SK-N-MC (cell line): ENCODE data around the gene UPF1.

Experiments used
- DNase-seq: peaks from one replicate; pipeline ENCODE4 v3.0.0-alpha.2; 2011; ENCODE audit warnings: low read depth, low spot score
- H3K27ac ChIP-seq: fragments of 200-600 bp; sonication (generic); 2 replicates; pipeline ENCODE4 v1.5.1; 2016; ENCODE audit warnings: mixed run types
- H3K36me3 ChIP-seq: fragments of 200-600 bp; sonication (generic); 2 replicates; pipeline ENCODE4 v1.6.1; 2017; ENCODE audit warnings: antibody characterized with exemption, low read length, mixed read lengths; ENCODE audit not compliant: insufficient read depth
- H3K4me3 ChIP-seq: fragments of 200-600 bp; sonication (generic); 2 replicates; pipeline ENCODE4 v1.5.1; 2016
- H3K9ac ChIP-seq: fragments of 200-600 bp; sonication (generic); 2 replicates; pipeline ENCODE4 v1.8.0; 2017; ENCODE audit warnings: mixed run types, mixed read lengths; ENCODE audit not compliant: insufficient read length
- H3K9me3 ChIP-seq: fragments of 200-600 bp; sonication (generic); 2 replicates; pipeline ENCODE4 v1.6.1; 2017; ENCODE audit warnings: low read depth, mild to moderate bottlenecking, antibody characterized with exemption, low read length, moderate library complexity, mixed read lengths
- EZH2 ChIP-seq: fragments of 200-600 bp; sonication (generic); IDR thresholded peaks from one replicate; pipeline ENCODE4 v1.6.1; 2017; ENCODE audit warnings: antibody characterized with exemption
- FOXP2 ChIP-seq: optimal IDR thresholded peaks from 2 replicates; pipeline ENCODE3; 2011; ENCODE audit warnings: mild to moderate bottlenecking, moderate library complexity; ENCODE audit not compliant: insufficient read depth; ENCODE audit errors: extremely low read length, control extremely low read depth
- POLR2AphosphoS5 ChIP-seq: IDR thresholded peaks from 2 replicates; pipeline ENCODE4 v1.6.1; 2012; ENCODE audit warnings: mild to moderate bottlenecking, low read depth, low read length, borderline replicate concordance

Gene UPF1

DNA sequence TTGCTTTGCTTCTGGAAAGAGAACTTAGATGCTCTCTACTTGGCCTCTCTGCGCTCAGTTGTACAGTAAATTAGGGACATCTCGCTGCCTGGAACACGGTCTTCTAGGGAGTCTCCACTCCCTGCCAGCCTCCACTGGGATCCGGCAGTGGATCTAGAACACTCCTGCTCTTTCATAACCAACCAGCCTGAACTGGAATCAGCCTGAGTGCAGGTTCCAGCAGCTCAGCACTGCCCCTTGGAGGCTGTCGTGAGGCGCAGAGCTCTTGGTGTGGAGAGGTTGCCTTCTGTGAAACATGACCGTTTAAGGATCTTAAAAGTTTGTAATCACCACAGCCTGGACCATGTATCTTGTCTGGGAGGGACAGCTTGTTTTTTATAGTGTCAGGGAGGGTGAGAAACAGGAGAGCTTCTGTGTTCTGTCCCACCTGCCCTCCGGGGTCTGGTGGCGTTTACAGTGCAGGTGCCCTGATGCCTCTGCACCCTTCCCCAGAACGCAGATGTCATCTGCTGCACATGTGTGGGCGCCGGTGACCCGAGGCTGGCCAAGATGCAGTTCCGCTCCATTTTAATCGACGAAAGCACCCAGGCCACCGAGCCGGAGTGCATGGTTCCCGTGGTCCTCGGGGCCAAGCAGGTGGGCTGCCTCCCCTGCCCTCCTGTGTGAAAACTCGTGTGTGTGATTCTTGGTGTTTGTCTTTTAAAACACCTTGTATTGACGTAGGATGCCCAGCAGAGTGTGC lies 24.8 kb downstream of the UPF1 start:
- no peak overlapping the region for H3K9ac ChIP-seq
- peaks cover 92% of the 10 kb centered on the region for H3K36me3 ChIP-seq
- no peak for DNase-seq
- TF ChIP-seq POLR2AphosphoS5 (no peak), FOXP2 (no peak), EZH2 (no peak)
- no peak overlapping the region for H3K27ac ChIP-seq
- H3K4me3 ChIP-seq = no peak overlapping the region
- H3K9me3 ChIP-seq = no peaks in the 10 kb centered on the region

DNA sequence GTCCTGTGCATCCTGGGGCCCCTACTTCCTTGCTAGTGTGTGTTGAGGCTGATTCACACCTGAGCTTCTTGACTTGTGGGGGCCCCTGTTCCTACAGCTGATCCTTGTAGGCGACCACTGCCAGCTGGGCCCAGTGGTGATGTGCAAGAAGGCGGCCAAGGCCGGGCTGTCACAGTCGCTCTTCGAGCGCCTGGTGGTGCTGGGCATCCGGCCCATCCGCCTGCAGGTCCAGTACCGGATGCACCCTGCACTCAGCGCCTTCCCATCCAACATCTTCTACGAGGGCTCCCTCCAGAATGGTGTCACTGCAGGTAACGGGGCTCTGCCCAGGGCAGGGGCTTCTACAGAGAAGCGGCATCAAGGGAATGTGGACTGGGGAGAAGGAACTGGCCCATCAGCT lies 25.5 kb downstream of the UPF1 start:
- H3K27ac ChIP-seq = no peak overlapping the region
- TF ChIP-seq EZH2 = no peak
- TF ChIP-seq FOXP2 = no peak
- no peak for TF ChIP-seq POLR2AphosphoS5
- no peak overlapping the region for H3K9ac ChIP-seq
- H3K9me3 ChIP-seq = no peaks in the 10 kb centered on the region
- DNase-seq = no peak
- no peak overlapping the region for H3K4me3 ChIP-seq
- peaks cover 91% of the 10 kb centered on the region for H3K36me3 ChIP-seq

DNA sequence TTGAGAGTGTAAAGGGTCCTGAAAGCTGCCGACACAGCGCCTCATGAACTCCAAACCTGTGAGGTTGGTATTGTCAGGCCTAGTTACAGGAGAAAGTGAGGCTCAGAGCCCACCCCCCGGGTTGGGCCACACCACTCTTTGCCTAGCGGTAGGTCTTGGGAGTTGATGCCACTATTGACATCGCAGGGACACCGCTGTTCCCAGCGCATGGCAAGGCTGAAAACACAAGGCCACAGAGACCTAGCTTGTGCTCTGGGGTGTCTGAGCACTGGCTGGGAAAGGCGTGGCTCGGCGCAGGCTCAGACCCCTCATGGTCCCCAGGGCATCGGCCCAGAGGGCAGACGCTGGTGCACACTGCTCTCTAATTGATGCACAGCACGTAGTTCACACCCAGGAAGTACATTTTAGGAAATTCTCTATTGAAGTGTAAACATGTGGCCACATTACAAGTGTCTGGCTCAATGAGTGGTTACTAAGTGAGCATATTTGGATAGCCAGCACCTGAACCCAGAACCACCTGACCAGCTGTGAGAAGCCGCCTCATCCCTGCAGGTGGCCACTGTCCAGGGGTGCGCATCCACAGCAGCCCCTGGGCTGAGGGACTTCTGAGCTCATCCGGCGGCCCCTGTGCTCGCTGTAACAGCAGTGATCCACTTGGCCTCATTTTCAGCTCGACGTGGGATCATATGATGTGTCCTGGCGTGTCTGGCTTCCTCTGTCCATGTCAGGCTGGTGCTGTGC lies 27.3 kb downstream of the UPF1 start:
- no peak for DNase-seq
- peaks cover 88% of the 10 kb centered on the region for H3K36me3 ChIP-seq
- no peak overlapping the region for H3K4me3 ChIP-seq
- TF ChIP-seq POLR2AphosphoS5 (no peak), FOXP2 (no peak), EZH2 (no peak)
- no peak overlapping the region for H3K9ac ChIP-seq
- H3K9me3 ChIP-seq = no peaks in the 10 kb centered on the region
- H3K27ac ChIP-seq = no peak overlapping the region

DNA sequence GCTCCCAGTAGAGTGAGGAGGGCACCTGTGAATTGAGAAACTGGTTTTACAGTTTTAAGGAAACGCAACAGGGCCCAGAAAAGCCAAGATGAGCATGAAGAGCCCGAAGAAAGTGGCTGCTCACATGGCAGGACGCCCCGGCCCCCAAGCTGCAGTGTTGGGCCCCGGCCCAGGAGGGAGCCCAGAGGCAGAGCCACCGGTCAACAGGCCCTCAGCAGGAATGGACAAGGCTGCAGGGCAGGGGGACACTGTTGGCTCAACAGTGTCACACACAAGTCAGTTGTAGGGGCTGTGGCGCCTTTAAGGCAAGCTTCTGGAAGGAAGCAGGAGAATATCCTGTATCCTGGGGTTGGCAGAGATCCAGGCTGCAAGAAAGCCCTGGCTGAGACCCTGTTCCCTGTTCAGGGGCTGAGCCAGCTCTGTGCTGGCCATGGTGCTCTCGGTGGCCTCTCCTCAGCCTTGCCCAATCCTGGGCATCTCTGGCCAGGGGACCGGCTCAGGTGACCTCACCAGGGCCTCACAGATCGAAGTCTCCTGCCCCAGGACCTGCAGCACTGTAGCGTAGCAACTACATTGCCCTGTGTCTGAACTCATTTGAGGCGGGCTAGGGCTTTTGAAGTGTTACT lies 28.0 kb downstream of the UPF1 start:
- no peak overlapping the region for H3K9ac ChIP-seq
- DNase-seq = no peak
- H3K36me3 ChIP-seq = peaks cover 83% of the 10 kb centered on the region
- no peak overlapping the region for H3K4me3 ChIP-seq
- no peaks in the 10 kb centered on the region for H3K9me3 ChIP-seq
- no peak overlapping the region for H3K27ac ChIP-seq
- TF ChIP-seq FOXP2 = no peak
- no peak for TF ChIP-seq EZH2
- no peak for TF ChIP-seq POLR2AphosphoS5

DNA sequence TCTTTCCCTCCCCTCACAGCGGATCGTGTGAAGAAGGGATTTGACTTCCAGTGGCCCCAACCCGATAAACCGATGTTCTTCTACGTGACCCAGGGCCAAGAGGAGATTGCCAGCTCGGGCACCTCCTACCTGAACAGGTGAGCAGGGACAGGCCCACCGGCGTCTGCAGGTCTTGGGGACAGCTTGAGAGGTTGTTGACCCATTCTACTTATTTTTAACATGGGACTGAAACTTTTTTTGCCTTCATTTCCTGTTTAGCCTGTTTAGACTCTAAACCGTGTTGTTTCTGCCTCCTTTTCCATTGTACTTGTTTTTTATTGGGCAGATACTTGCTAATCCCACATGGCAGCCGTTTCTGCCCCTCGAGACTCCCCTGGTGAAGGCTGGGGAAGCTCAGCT lies 28.5 kb downstream of the UPF1 start:
- no peak overlapping the region for H3K4me3 ChIP-seq
- TF ChIP-seq FOXP2 = no peak
- no peak for TF ChIP-seq EZH2
- TF ChIP-seq POLR2AphosphoS5 = no peak
- H3K9me3 ChIP-seq = no peaks in the 10 kb centered on the region
- H3K36me3 ChIP-seq = peaks cover 83% of the 10 kb centered on the region
- H3K9ac ChIP-seq = no peak overlapping the region
- no peak for DNase-seq
- no peak overlapping the region for H3K27ac ChIP-seq

DNA sequence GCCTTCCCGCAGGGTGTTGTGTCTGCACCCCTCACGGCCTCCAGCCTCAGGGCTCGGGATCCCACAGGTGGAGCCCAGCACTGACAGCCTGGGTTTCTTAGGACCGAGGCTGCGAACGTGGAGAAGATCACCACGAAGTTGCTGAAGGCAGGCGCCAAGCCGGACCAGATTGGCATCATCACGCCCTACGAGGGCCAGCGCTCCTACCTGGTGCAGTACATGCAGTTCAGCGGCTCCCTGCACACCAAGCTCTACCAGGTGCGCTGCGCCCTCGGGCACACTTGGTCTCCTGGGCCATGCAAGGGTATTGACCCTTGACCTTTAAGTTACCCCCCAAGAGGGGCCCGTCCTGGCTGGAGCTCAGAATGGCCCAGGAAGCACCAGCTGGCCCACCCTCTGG lies 29.0 kb downstream of the UPF1 start:
- no peak for DNase-seq
- Histone ChIP-seq H3K36me3 (peaks cover 83% of the 10 kb centered on the region), H3K9me3 (no peaks in the 10 kb centered on the region), H3K9ac (no peak overlapping the region), H3K27ac (no peak overlapping the region), H3K4me3 (no peak overlapping the region)
- TF ChIP-seq POLR2AphosphoS5 (no peak), EZH2 (no peak), FOXP2 (no peak)

DNA sequence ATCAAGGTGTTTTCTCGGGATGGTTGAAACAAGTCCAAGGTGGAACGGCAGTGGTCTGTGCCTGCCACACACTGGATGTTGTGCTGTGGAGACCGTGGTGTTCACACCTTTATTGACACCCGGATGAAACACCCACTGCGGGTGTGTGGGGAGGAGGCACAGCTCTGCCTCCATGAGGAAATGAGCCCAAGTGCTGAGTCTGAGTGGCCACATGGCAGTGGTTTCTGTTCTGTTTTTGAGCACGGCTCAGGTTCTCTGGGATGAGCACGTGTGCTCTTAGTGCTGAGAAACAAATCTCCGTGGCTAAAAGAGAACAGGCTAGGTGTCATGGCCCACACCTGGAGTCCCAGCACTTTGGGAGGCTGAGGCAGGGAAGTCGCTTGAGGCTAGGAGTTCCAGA lies 29.5 kb downstream of the UPF1 start:
- Histone ChIP-seq H3K9me3 (no peaks in the 10 kb centered on the region), H3K4me3 (no peak overlapping the region), H3K36me3 (peaks cover 83% of the 10 kb centered on the region), H3K27ac (no peak overlapping the region), H3K9ac (no peak overlapping the region)
- TF ChIP-seq FOXP2 (no peak), EZH2 (no peak), POLR2AphosphoS5 (no peak)
- DNase-seq = no peak

DNA sequence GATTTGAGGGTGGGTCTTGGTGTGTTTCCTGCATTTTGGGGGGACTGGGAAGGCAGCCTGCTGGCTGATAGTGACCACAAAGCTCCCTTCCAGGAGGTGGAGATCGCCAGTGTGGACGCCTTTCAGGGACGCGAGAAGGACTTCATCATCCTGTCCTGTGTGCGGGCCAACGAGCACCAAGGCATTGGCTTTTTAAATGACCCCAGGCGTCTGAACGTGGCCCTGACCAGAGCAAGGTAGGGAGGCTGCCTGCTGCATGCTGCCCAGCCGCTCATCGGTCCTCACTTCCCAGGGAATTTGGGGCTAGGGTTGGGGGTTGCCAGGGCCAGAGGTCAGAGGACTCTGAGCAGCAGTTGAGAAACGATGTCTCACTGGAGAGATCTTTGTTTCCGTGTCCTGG lies 30.2 kb downstream of the UPF1 start:
- H3K27ac ChIP-seq = no peak overlapping the region
- no peak overlapping the region for H3K4me3 ChIP-seq
- H3K36me3 ChIP-seq = peaks cover 81% of the 10 kb centered on the region
- H3K9me3 ChIP-seq = no peaks in the 10 kb centered on the region
- DNase-seq = no peak
- H3K9ac ChIP-seq = no peak overlapping the region
- TF ChIP-seq EZH2 (no peak), POLR2AphosphoS5 (no peak), FOXP2 (no peak)
